K562 treated with DMSO at 1 percent for 12 hours (cell line): ENCODE measurements around the gene DTD1. TPM values are rescaled to one million over a fixed set of nuclear protein-coding genes. Genes with fewer than 3 reads are reported as not detected.

Source experiments
- total RNA-seq: library from RNA; unstranded; fragments of 300-600 nt; gene quantifications from 2 replicates; pipeline ENCODE4 v1.2.3, GENCODE V29; 2022; ENCODE audit not compliant: insufficient read depth

DTD1 gene
- total RNA-seq: 54.0 and 59.9 TPM in 2 replicates

GRCh38 chr20:18587665-18588573 lies at the start of gene DTD1:
TSS of gene DTD1 (plus strand) at chr20:18588054. CDS start at chr20:18588073, 19 bp downstream.

GRCh38 chr20:18566892-18567738 lies 20.7 kb upstream of the DTD1 start, which contains the start of gene SMIM26:
TSS of gene SMIM26 (plus strand) at chr20:18567432. CDS start at chr20:18567479, 47 bp downstream.

GRCh38 chr20:18813483-18813882 lies 225.6 kb downstream of the DTD1 start, which contains the start of gene SCP2D1:
TSS of gene SCP2D1 (plus strand) at chr20:18813783. CDS start at chr20:18813816, 33 bp downstream.

Other genes starting within 250 kb of the DTD1 start
- gene DZANK1, start 121.0 kb upstream of the DTD1 start, total RNA-seq: 0.49 TPM in 1 of 2 replicates, not detected in the other
- 3.4 and 8.4 TPM in 2 replicates for gene POLR3F, start 120.7 kb upstream of the DTD1 start, total RNA-seq
- gene RBBP9, start 90.8 kb upstream of the DTD1 start, total RNA-seq: 0.85 and 1.3 TPM in 2 replicates
- gene SEC23B, start 80.1 kb upstream of the DTD1 start, total RNA-seq: 28.8 and 51.6 TPM in 2 replicates
- gene SMIM26, start 20.6 kb upstream of the DTD1 start, total RNA-seq: 85.8 and 121 TPM in 2 replicates
- not detected in 2 replicates for gene SCP2D1, start 225.7 kb downstream of the DTD1 start, total RNA-seq